ENCODE measurements around the gene CASP3. TPM values are rescaled to one million over a fixed set of nuclear protein-coding genes. Genes with fewer than 3 reads are reported as not detected.

Gene CASP3
- total RNA-seq, 3 donors from 2014 or later (not counting 1 experiment from before 2014, with no cell fraction given), result 20.9 to 35.1 (median 30.2) TPM

- Mint-ChIP-seq H3K4me3 (no peak overlapping the region), H3K9me3 (no peaks in the 10 kb centered on the region), H3K27me3 (ENCODE audit: low read depth in 2 of 2) (no peaks in the 10 kb centered on the region), H3K4me1 (no peaks in the 10 kb centered on the region), H3K36me3 (no peaks in the 10 kb centered on the region), H3K27ac (peak overlapping the region in 1 of 2 donors; percentile 40)
- Histone ChIP-seq H3K9me3 (ENCODE audit: control insufficient read depth, insufficient read depth, low read length) (no peaks in the 10 kb centered on the region), H3K4me3 (ENCODE audit: low read length) (no peak overlapping the region), H3K27ac (ENCODE audit: low read length) (no peak overlapping the region), H3K27me3 (ENCODE audit: control insufficient read depth, insufficient read depth, low read length) (no peaks in the 10 kb centered on the region), H3K36me3 (ENCODE audit: control insufficient read depth, insufficient read depth, low read length) (peaks cover 23% of the 10 kb centered on the region), H3K4me1 (ENCODE audit: control insufficient read depth, insufficient read depth, low read length) (no peaks in the 10 kb centered on the region)
- intact Hi-C loops (cut with micrococcal nuclease), result no loop called here
- TF ChIP-seq, protein P1, sequence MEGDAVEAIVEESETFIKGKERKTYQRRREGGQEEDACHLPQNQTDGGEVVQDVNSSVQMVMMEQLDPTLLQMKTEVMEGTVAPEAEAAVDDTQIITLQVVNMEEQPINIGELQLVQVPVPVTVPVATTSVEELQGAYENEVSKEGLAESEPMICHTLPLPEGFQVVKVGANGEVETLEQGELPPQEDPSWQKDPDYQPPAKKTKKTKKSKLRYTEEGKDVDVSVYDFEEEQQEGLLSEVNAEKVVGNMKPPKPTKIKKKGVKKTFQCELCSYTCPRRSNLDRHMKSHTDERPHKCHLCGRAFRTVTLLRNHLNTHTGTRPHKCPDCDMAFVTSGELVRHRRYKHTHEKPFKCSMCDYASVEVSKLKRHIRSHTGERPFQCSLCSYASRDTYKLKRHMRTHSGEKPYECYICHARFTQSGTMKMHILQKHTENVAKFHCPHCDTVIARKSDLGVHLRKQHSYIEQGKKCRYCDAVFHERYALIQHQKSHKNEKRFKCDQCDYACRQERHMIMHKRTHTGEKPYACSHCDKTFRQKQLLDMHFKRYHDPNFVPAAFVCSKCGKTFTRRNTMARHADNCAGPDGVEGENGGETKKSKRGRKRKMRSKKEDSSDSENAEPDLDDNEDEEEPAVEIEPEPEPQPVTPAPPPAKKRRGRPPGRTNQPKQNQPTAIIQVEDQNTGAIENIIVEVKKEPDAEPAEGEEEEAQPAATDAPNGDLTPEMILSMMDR (IDR thresholded peaks at IDR 0.05), result no peak
- no peak for DNase-seq
- WGBS (ENCODE audit: insufficient coverage), result 86% methylated on average over 2 of the region's 3 CpGs
- no peak for ATAC-seq
Observed at GRCh38 chr4:184675821-184676492, 26.7 kb upstream of the CASP3 start.

- WGBS (ENCODE audit: insufficient coverage), result 97% methylated on average over 4 of the region's 5 CpGs
- Mint-ChIP-seq H3K4me3 (no peak overlapping the region), H3K36me3 (no peaks in the 10 kb centered on the region), H3K27me3 (ENCODE audit: low read depth in 2 of 2) (no peaks in the 10 kb centered on the region), H3K4me1 (peaks cover 3 to 4% of the 10 kb centered on the region in 2 donors), H3K27ac (no peak overlapping the region), H3K9me3 (no peaks in the 10 kb centered on the region)
- Histone ChIP-seq H3K9me3 (ENCODE audit: control insufficient read depth, insufficient read depth, low read length) (no peaks in the 10 kb centered on the region), H3K27ac (ENCODE audit: low read length) (no peak overlapping the region), H3K36me3 (ENCODE audit: control insufficient read depth, insufficient read depth, low read length) (peaks cover 23% of the 10 kb centered on the region), H3K4me3 (ENCODE audit: low read length) (no peak overlapping the region), H3K27me3 (ENCODE audit: control insufficient read depth, insufficient read depth, low read length) (no peaks in the 10 kb centered on the region), H3K4me1 (ENCODE audit: control insufficient read depth, insufficient read depth, low read length) (peaks cover 2% of the 10 kb centered on the region)
- ATAC-seq (no peak), DNase-seq (no peak)
- intact Hi-C loops (cut with micrococcal nuclease), result no loop called here
- TF ChIP-seq, protein P1 (IDR thresholded peaks at IDR 0.05), result no peak
Observed at GRCh38 chr4:184675018-184675417, 25.8 kb upstream of the CASP3 start.

GRCh38 chr4:184674011-184674410, 24.8 kb upstream of the CASP3 start:
- Histone ChIP-seq H3K27me3 (ENCODE audit: control insufficient read depth, insufficient read depth, low read length) (no peaks in the 10 kb centered on the region), H3K9me3 (ENCODE audit: control insufficient read depth, insufficient read depth, low read length) (no peaks in the 10 kb centered on the region), H3K27ac (ENCODE audit: low read length) (no peak overlapping the region), H3K36me3 (ENCODE audit: control insufficient read depth, insufficient read depth, low read length) (peaks cover 23% of the 10 kb centered on the region), H3K4me1 (ENCODE audit: control insufficient read depth, insufficient read depth, low read length) (peaks cover 10% of the 10 kb centered on the region), H3K4me3 (ENCODE audit: low read length) (no peak overlapping the region)
- Mint-ChIP-seq H3K4me1 (peaks cover 13 to 14% of the 10 kb centered on the region in 2 donors), H3K9me3 (no peaks in the 10 kb centered on the region), H3K27me3 (ENCODE audit: low read depth in 2 of 2) (no peaks in the 10 kb centered on the region), H3K4me3 (no peak overlapping the region), H3K36me3 (no peaks in the 10 kb centered on the region), H3K27ac (peak overlapping the region in 1 of 2 donors; percentile 69)
- TF ChIP-seq, protein P1 (IDR thresholded peaks at IDR 0.05), result no peak
- ATAC-seq, result no peak
- DNase-seq, result no peak
- intact Hi-C loops (cut with micrococcal nuclease), result no loop called here
- 90% methylated on average over 3 of the region's 4 CpGs for WGBS (ENCODE audit: insufficient coverage)

DNA sequence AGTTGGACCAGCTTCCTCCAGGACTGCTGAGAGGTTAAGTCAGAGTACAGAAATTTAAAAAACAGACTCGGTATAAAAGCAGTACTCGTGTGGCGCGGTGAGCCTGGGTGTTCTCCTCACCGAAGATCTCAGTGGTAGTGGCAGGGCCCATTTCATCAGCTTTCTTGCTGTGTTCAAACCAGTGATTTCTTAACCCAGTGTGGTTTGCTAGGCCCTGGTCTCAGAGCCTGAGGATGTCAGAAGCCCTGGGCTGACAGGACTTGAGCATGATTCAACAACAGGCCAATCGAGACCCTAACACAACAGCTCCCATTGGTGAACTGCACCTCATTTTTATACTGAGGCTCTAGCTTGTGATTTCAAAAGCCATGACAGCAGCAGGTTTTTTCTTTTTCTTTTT, 23.5 kb upstream of the CASP3 start:
- Mint-ChIP-seq H3K4me1 (peaks cover 26 to 27% of the 10 kb centered on the region in 2 donors), H3K36me3 (no peaks in the 10 kb centered on the region), H3K4me3 (no peak overlapping the region), H3K27me3 (ENCODE audit: low read depth in 2 of 2) (no peaks in the 10 kb centered on the region), H3K27ac (no peak overlapping the region), H3K9me3 (no peaks in the 10 kb centered on the region)
- H3K27ac ChIP-seq (ENCODE audit: low read length), result no peak overlapping the region
- intact Hi-C loops (cut with micrococcal nuclease), result no loop called here
- no peaks in the 10 kb centered on the region for H3K27me3 ChIP-seq (ENCODE audit: control insufficient read depth, insufficient read depth, low read length)
- H3K9me3 ChIP-seq (ENCODE audit: control insufficient read depth, insufficient read depth, low read length), result no peaks in the 10 kb centered on the region
- TF ChIP-seq, protein P1 (IDR thresholded peaks at IDR 0.05), result no peak
- WGBS (ENCODE audit: insufficient coverage), result 97% methylated on average over 6 of the region's 6 CpGs
- peak in 1 of 3 donors; percentile 33 for ATAC-seq
- DNase-seq, result no peak
- no peak overlapping the region for H3K4me3 ChIP-seq (ENCODE audit: low read length)
- H3K4me1 ChIP-seq (ENCODE audit: control insufficient read depth, insufficient read depth, low read length), result peaks cover 23% of the 10 kb centered on the region
- H3K36me3 ChIP-seq (ENCODE audit: control insufficient read depth, insufficient read depth, low read length), result peaks cover 25% of the 10 kb centered on the region

Measured in natural killer cell (primary cell).